Cardiac fibroblast (primary cell): ENCODE results near the gene PSMD13.
"Not testable (repeated sequence)": the region's sequence is repeated elsewhere in the genome, so short reads cannot be mapped to it uniquely, and the experiment has no call there.

Source experiments
- DNase-seq, 2 donors: peaks; one replicate each; pipeline versions ENCODE4 v3.0.0 to v3.0.0-alpha.2; 2010; ENCODE audit warnings: low read depth in 2 of 2
- H3K4me3 ChIP-seq, 2 donors: replicated peaks in 1 of 2; 1 replicate in 1 of 2; 2 replicates in 1 of 2; pipeline ENCODE4 v1.5.1; 2011; ENCODE audit warnings: low read depth in 2 of 2, low read length in 2 of 2, mild to moderate bottlenecking in 2 of 2, moderate library complexity in 1 of 2
- TF ChIP-seq, protein P1 (sequence below): IDR thresholded peaks from one replicate; pipeline ENCODE4 v1.5.1; 2011; ENCODE audit warnings: low read depth, mild to moderate bottlenecking, low read length, inconsistent platforms

Gene PSMD13

DNA sequence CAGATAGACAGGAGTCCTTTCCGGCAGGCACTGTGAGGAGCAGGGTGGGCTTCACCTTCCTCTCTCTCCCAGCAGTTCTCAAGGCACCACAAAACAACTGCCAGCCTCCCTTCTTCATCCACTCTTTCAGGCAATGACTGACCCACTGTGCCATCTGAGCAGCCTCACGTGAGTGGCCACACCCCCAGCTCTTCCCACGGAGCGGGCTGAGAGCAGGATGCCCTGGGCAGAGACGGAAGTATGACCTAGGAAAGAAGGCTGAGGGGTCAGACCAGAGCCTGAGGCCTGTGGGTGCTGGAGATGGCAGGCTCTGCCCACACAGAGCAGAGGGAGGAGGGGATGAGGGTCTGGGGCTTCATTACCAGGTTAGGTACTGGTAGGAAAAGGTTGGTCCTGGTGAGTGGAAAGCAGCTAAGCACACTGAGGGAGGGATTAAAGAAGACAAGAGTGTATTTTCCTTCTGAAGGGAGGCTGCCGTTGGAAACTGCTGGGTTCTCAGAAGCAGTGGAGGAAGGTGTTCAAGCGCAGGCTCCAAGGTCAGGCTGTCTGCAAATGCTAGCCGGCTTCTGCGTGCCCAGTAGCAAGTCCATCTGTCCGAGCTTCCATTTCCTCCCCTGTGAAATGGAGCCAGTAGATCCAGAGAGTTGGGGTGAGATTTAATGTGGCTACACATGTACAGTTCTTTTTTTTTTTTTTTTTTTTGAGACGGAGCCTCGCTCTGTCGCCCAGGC lies 46.0 kb downstream of the PSMD13 start:
- TF ChIP-seq, protein P1, sequence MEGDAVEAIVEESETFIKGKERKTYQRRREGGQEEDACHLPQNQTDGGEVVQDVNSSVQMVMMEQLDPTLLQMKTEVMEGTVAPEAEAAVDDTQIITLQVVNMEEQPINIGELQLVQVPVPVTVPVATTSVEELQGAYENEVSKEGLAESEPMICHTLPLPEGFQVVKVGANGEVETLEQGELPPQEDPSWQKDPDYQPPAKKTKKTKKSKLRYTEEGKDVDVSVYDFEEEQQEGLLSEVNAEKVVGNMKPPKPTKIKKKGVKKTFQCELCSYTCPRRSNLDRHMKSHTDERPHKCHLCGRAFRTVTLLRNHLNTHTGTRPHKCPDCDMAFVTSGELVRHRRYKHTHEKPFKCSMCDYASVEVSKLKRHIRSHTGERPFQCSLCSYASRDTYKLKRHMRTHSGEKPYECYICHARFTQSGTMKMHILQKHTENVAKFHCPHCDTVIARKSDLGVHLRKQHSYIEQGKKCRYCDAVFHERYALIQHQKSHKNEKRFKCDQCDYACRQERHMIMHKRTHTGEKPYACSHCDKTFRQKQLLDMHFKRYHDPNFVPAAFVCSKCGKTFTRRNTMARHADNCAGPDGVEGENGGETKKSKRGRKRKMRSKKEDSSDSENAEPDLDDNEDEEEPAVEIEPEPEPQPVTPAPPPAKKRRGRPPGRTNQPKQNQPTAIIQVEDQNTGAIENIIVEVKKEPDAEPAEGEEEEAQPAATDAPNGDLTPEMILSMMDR, result no peak
- DNase-seq, result no peak
- H3K4me3 ChIP-seq, result no peak overlapping the region

DNA sequence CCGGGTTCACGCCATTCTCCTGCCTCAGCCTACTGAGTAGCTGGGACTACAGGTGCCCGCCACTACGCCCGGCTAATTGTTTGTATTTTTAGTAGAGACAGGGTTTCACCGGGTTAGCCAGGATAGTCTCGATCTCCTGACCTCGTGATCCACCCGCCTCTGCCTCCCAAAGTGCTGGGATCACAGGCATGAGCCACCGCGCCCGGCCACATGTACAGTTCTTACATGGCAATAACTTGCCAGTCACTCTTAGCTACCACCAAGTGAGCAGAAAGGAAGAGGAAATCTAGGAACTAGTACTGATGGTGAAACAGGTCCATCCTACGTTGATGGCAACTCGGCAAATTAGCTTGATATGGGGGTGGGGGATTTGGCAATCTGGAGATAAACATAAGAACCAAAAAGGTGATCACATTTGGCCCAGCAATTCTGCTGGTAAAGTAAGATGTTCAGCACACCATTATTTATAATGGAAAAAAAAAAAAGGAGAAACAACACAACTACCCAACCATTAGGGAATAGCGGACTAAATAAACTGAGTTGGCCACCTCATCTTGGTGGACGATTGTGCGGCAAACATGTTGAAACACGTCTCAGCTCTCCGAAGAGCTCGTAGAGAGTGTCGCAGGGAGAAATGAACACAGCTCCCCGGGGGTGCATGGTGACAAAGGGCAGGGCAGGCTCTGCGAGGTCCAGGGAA lies 46.8 kb downstream of the PSMD13 start:
- TF ChIP-seq, protein P1, result no peak
- DNase-seq, result no peak
- H3K4me3 ChIP-seq, result no peak overlapping the region

DNA sequence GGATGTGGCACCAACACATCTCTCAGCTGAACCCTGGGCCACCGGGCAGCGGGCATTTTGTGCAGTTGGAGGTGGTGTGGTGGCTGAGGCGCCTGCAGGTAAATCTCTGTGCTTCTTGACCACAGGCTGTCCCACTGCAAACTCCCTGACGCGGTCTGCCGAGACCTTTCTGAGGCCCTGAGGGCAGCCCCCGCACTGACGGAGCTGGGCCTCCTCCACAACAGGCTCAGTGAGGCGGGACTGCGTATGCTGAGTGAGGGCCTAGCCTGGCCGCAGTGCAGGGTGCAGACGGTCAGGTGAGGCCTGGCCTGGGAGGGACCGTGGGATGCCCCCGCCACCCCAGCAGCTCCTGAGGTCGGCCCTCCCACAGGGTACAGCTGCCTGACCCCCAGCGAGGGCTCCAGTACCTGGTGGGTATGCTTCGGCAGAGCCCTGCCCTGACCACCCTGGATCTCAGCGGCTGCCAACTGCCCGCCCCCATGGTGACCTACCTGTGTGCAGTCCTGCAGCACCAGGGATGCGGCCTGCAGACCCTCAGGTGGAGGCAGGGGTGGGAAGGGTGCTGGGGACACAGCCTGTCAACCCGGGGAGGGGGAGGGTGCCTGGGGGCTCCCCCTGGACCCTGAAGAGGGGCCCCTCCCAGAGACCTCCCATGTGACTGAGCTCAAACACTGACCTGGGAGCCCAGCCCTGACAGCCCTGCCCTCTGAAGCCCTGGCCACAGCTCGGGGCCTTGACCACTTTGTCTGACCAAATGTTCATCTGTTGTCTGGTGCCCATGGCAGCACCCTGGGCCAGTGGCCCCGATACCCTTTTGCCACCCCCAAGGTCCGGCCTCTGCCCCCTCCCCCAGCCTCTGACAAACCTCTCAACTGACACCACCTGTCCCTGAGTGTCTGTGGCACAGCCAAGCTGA lies 47.6 kb downstream of the PSMD13 start:
- no peak overlapping the region for H3K4me3 ChIP-seq
- DNase-seq, result no peak
- TF ChIP-seq, protein P1, result no peak

DNA sequence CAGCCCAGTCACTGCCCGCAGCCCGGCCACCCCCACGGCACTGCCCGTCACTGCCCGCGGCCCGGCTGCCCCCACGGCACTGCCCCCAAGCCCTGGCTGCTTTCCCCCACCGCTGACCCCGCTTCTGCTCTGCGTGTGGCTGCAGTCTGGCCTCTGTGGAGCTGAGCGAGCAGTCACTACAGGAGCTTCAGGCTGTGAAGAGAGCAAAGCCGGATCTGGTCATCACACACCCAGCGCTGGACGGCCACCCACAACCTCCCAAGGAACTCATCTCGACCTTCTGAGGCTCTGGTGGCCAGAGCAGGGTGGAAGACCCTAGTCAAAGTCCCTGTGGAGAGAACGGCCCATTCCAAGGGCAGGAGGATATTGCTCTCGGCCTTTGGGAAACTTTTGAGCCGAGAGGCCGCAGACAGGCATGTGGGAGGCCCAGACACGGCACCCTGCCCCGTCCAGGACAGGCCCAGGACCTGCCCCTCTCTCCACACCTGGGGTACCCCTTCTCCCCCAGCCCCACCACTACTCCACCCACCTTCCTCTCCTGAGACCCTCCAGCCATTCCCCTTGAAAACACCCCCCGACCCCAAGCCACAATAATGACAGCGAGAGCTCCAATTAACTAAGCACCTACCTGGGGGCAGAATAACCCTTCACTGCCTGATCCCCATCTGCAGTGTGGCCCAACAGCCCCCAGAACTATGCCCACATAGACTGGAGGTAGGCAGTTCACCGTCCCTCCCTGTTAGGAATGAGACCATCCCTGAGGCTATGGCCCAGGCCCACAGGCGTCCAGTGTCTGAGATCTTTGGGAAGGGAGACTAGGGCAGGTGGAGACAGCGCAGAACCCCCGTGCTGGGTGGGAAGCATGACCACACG lies 48.5 kb downstream of the PSMD13 start:
- TF ChIP-seq, protein P1, result no peak
- no peak overlapping the region for H3K4me3 ChIP-seq
- no peak for DNase-seq

DNA sequence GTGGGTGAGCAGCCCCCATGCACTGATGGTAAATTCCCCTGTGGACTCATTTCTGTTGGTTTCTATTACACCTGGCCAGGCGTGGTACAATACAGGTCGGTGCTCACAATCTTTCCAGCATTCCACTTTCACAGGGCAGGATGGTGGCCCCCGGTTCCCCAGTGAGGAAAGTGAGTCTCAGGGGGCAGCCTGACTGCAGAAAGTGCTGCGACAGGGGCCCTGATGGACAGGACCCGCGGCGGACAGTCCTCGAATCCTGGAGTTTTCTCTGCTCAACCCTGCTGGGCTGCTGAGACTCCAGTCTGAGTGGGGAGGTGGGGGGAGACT lies 49.1 kb downstream of the PSMD13 start:
- TF ChIP-seq, protein P1, result no peak
- no peak for DNase-seq
- no peak overlapping the region for H3K4me3 ChIP-seq

DNA sequence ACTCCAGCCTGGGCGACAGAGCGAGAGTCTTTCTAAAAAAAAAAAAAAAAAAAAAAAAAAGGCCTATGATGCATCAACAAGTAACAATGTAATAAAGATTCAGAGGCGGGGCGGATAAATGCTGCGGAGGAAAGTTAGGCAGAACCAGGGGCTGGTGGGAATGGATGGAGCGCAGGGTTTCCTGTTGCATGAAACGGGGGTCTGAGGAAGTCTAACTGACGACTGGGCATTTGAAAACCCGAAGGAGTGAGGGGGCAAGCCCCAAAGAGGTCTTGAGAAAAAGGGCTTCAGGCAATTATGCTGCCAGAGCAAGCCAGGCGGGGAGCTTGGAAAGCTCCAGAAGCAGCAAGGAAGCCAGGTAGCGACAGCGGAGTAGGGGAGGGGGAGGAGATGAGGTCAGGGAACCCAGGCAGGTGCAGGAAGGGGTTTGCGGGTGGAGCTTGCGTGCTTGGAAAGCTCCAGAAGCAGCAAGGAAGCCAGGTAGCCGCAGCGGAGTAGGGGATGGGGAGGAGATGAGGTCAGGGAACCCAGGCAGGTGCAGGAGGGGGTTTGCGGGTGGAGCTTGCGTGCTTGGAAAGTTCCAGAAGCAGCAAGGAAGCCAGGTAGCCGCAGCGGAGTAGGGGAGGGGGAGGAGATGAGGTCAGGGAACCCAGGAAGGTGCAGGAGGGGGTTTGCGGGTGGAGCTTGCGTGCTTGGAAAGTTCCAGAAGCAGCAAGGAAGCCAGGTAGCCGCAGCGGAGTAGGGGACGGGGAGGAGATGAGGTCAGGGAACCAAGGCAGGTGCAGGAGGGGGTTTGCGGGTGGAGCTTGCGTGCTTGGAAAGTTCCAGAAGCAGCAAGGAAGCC lies 50.4 kb downstream of the PSMD13 start:
- not testable (repeated sequence) for H3K4me3 ChIP-seq, DNase-seq
